ENCODE results near the gene PARD3.

The PARD3 gene

DNA sequence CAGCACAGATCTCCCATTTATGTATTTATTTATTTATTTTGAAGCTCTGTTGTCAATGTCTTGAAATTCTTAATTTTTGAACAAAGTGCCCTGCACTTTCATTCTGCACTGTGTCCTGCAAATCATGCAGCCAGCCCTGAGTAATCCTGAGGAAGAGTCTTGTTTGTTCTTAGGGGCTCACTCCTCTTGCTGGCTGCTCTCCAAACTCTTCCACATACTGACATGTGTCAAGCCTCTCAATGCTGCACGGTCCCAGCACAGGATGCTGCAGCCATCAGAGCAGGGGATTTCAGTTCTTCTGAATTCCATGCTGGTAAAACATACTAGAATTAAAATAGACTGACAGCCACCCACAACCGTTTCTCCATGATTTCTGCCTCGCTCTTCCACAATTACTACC, 207.2 kb downstream of the PARD3 start:
- DNase-seq = no peak

DNA sequence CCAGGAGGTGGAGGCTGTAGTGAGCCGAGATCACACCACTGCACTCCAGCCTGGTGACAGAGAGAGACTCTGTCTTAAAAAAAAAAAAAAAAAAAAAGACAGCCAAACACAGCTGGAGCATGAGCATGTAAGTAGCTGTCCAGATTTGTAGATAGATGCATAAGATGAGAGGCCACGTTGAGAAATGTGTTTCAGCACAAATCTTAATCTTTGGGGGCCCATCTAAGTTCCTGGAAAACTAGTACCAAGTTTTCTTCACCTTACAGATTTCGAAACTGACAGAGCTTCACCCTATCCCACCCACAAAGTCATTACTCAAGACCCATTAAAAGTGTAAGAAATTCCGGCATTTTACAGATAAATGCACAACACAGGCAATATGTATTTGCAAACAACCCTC, 208.2 kb downstream of the PARD3 start:
- no peak for DNase-seq

- no peak for DNase-seq
These were observed 212.6 kb downstream of the PARD3 start for GRCh38 chr10:34602478-34602877.

DNA sequence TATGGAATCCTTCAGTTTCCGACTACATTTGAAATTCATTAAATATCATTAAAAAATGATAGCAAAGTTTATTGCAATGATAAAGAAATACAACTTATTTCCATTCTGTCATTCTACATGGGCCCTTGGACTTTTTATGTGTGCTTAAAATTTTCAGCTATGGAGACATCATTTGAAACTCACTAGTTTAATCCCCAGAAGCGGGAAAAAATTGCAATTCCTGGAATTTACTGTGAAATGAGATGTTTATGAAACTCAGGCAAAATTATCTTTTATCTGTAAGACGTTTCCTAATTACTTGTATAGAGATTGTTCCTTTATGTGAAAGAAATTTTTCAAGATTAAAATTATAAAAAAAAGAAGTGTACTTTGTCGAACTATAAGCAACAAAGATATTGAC, 213.4 kb downstream of the PARD3 start:
- no peak for DNase-seq

GRCh38 chr10:34599026-34599795, 215.9 kb downstream of the PARD3 start:
- DNase-seq = no peak

GRCh38 chr10:34596351-34596750, 218.7 kb downstream of the PARD3 start:
- DNase-seq = no peak

GRCh38 chr10:34593930-34594329, 221.2 kb downstream of the PARD3 start:
- no peak for DNase-seq

GRCh38 chr10:34593374-34593890, 221.7 kb downstream of the PARD3 start:
- no peak for DNase-seq

GRCh38 chr10:34590793-34591192, 224.3 kb downstream of the PARD3 start:
- DNase-seq = no peak

DNA sequence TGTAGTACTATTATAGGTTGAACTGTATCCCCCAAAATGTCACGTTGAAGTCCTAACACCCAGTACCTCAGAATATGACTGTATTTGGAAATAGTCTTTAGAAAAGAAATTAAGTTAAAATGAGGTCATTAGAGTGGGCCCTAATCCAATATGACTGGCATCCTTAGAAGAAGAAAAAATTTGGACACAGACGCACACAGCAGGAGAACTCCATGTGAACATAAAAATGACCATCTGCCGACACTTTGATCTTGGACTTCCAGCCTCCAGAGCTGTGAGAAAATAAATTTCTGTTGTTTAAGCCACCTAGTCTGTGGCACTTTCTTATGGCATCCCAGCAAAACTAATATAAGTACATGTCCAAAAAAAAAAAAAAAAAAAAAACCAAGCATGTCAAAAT, 225.8 kb downstream of the PARD3 start:
- no peak for DNase-seq

DNA sequence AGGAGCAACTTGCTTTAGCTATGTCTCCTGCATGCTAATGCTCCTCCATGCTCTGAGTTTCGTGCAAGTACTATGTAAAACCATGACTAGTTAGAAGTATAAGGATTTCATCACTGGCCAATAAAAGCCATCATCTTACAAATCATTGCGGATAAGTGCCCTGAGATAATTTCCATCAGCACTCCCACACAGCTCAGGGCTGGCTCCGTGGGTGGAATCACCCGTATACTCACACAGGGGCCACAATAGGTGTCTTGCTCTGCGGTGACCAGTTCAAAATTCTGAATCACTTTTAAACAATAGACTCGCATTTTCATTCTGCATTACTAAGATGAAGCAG, 227.4 kb downstream of the PARD3 start:
- DNase-seq = no peak

DNA sequence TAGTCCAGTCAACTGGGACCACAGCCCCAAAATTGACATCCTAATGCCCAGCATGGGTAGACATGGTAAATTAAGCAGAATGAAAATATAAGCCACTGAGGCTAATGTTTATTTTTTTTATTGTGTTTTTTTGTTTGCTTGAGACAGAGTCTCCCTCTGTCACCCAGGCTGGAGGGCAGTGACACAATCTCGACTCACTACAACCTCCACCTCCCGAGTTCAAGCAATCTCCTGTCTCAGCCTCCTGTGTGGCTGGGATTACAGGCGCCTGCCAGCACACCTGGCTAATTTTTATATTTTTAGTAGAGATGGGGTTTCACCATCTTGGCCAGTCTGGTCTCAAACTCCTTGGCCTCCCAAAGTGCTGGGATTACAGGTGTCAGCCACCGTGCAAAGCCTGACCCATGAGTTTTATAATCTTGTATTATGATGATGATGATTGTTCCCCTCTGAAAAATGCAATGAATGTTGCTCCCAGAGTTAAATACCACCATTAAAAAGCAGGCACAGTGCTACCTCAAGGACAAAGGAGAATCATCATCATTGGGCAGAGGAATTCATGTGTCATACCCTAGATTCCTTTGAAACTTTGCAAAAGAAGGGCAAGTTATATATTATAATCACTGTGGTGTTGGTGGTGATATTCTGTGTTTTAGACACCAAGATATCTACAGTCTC, 228.0 kb downstream of the PARD3 start:
- DNase-seq = no peak

- no peak for DNase-seq
These were observed 229.5 kb downstream of the PARD3 start for GRCh38 chr10:34585422-34586112.

- DNase-seq = no peak
These were observed 230.9 kb downstream of the PARD3 start for GRCh38 chr10:34584164-34584563.

DNA sequence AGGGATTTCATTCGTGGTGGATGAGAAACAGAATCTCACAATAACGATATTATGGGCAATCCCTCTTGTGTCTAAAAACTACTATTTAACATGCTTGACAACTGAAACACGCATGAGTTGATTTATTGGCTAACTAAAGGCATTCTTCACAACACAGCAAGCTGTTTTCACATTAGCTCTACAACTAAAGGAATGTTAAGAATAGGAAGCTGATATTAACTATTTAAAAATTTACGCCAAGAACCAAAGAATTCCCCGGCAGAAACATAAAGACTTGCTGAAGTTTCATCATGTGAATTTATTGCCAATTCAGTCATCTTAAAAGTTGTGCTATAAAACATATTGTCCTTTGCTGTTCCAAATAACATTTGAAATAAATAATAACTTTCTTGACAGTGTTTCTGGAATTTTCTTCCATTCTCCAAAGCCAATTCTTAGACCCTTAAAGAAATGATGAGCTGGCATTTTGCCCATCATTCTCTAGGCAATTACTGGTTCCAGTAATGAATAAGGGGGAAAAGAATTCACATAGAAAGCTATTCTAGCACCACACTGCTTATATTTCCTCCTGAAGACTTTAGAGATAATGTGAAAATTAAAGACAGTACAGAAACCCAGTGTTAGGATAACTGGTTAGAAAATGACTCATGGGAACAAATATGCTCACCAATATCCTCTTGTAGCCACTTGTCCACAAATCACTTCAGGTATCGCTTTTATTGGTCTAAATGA, 233.1 kb downstream of the PARD3 start:
- DNase-seq = no peak

DNA sequence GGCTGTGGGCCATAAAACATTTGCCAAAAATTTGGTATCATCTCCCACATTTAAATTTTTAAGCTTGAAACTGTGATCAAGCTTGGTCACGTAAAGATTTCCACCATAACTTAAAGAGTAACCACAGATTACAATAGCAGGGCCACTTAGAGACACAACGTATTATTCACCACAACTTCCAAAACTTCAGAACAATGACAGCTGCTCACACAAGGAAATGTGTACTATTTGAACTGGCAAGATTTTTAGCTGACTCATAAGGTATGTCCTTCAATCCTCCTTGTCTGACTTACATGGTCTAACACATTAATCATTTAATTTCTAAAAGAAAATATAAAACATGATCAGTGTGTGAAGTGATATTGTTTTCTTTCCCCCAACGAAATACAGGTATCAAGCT, 234.5 kb downstream of the PARD3 start:
- no peak for DNase-seq

DNA sequence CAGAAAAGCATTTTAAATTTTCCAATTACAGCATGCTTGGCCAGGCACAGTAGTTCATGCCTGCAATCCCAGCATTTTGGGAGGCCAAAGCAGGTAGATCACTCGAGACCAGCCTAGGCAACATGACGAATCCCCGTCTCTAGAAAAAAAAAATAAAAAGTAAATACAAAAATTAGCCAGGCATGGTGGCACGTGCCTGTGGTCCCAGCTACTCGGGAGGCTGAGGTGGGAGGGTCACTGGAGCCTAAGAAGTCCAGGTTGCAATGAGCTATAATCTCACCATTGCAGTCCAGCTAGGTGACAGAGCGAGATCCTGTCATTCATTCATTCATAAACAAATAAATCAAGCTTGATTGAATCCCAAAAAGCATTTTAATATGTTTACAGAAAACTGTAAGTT, 234.9 kb downstream of the PARD3 start:
- DNase-seq = no peak

DNA sequence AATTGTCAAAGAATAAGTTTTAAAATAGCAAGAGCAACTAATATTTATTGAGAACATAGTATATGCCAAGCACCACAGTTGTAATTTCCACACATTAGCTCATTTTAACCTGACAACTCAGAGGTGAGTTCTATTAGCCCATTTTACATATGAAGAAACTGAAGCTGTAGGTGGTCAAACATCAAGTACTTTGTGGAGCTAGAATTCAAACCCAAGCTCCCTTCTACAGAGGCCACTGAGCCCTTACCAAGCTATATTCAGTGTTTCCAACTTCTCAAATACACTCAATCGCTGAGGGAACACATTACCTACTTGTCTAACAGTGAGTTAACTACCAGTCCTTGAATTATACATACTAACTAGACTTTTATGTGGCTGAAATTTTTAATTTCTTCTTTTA, 236.6 kb downstream of the PARD3 start:
- no peak for DNase-seq

DNA sequence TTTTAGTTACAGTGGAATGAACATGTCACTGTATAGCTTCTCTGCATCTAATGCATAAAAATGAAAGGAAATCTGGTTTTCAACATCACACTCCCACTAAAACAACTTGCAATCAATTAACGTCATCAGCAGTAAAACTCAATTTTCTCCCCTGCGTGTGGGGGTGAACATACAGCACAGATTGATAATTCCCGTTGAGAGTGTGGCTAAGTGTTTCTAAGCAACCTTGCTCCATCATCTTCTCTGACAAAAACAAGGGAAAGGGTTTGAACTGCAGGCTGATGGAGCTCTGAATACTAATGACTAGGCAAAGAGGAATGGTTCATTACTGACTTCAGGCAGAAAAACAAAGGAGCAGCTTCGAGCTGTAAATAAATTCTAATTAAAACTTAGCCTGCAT, 238.3 kb downstream of the PARD3 start:
- DNase-seq = no peak

GRCh38 chr10:34575882-34576281, 239.2 kb downstream of the PARD3 start:
- no peak for DNase-seq

GRCh38 chr10:34574353-34574934, 240.7 kb downstream of the PARD3 start:
- no peak for DNase-seq

DNA sequence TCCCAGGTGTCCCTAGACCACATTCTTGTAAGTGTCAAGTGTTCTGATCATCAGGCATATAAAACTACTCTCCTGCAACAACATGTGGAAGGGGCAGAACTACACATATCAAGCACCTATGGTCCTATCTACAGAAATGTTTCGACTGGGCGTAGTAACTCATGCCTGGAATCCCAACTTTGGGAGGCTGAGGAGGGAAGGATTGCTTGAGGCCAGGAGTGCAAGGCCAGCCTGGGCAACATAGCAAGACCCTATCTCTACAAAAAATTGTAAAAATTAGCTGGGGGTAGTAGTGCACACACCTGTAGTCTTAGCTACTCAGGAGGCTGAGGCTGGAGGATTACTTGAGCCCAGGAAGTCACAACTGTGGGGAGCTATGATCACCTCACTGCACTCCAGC, 244.2 kb downstream of the PARD3 start:
- DNase-seq = no peak

Measured in effector CD4-positive, alpha-beta T cell (primary cell).